GM21786 (cell line): ENCODE data around the gene OSBPL1A.
A peak's percentile ranks its signal among the peaks of the same experiment; 100 is the strongest.
"Not testable (repeated sequence)": the region's sequence is repeated elsewhere in the genome, so short reads cannot be mapped to it uniquely, and the experiment has no call there.

Experiments used
- ATAC-seq: cut with Tn5 transposase; IDR thresholded peaks from one replicate; pipeline ENCODE4 v1.9.1; 2021; ENCODE audit not compliant: unreplicated experiment

Gene OSBPL1A

GRCh38 chr18:24398540-24398939 is 916 bp upstream of the OSBPL1A start:
- ATAC-seq, result no peak

- no peak for ATAC-seq
Observed at GRCh38 chr18:24397131-24397693, 412 bp downstream of the OSBPL1A start.

GRCh38 chr18:24396082-24396633 is 1.5 kb downstream of the OSBPL1A start:
- ATAC-seq, result no peak

- ATAC-seq, result no peak
Observed at GRCh38 chr18:24395049-24395795, 2.4 kb downstream of the OSBPL1A start.

GRCh38 chr18:24388957-24389356 is 8.7 kb downstream of the OSBPL1A start:
- no peak for ATAC-seq

GRCh38 chr18:24386681-24387080 is 10.9 kb downstream of the OSBPL1A start:
- ATAC-seq, result no peak

GRCh38 chr18:24381126-24381525 is 16.5 kb downstream of the OSBPL1A start:
- no peak for ATAC-seq

- no peak for ATAC-seq
Observed at GRCh38 chr18:24380163-24380747, 17.4 kb downstream of the OSBPL1A start.

GRCh38 chr18:24378598-24378997 is 19.0 kb downstream of the OSBPL1A start:
- ATAC-seq, result no peak

GRCh38 chr18:24376531-24376930 is 21.1 kb downstream of the OSBPL1A start:
- not testable (repeated sequence) for ATAC-seq

GRCh38 chr18:24373328-24373727 is 24.3 kb downstream of the OSBPL1A start:
- no peak for ATAC-seq

- no peak for ATAC-seq
Observed at GRCh38 chr18:24372279-24372872, 25.2 kb downstream of the OSBPL1A start.

GRCh38 chr18:24370120-24370519 is 27.5 kb downstream of the OSBPL1A start:
- ATAC-seq, result no peak

GRCh38 chr18:24369426-24369825 is 28.2 kb downstream of the OSBPL1A start:
- no peak for ATAC-seq

GRCh38 chr18:24368749-24369148 is 28.9 kb downstream of the OSBPL1A start:
- ATAC-seq, result no peak

GRCh38 chr18:24366328-24366727 is 31.3 kb downstream of the OSBPL1A start:
- ATAC-seq, result no peak

GRCh38 chr18:24364177-24364576 is 33.4 kb downstream of the OSBPL1A start:
- ATAC-seq, result no peak

GRCh38 chr18:24362757-24363156 is 34.9 kb downstream of the OSBPL1A start:
- no peak for ATAC-seq

GRCh38 chr18:24359787-24360530 is 37.7 kb downstream of the OSBPL1A start:
- peak; percentile 69 for ATAC-seq

- no peak for ATAC-seq
Observed at GRCh38 chr18:24354278-24354677, 43.3 kb downstream of the OSBPL1A start.

- ATAC-seq, result no peak
Observed at GRCh38 chr18:24346254-24346653, 51.4 kb downstream of the OSBPL1A start.
